Natural killer cell (primary cell): Measurements from ENCODE around the gene TMEM138. TPM values are rescaled to one million over a fixed set of nuclear protein-coding genes. Genes with fewer than 3 reads are reported as not detected.

Experiments
- ATAC-seq, 3 donors: fragments of 150-1000 bp in 2 of 3; fragments of 200-7000 bp in 1 of 3; cut with Tn5 transposase; 1 replicate in 1 of 3; 2 replicates in 2 of 3; pipeline ENCODE4 v1.10.0; 2021; ENCODE audit warnings: mild to moderate bottlenecking in 2 of 3, moderate library complexity in 2 of 3
- DNase-seq, 2 donors: peaks; one replicate each; pipeline versions ENCODE4 v3.0.0 to v3.0.0-alpha.2; 2013 to 2021; ENCODE audit warnings: mixed read lengths in 1 of 2
- H3K27ac ChIP-seq: one replicate; pipeline ENCODE4 v1.5.1; 2013; ENCODE audit warnings: mild to moderate bottlenecking, low read length
- H3K27me3 ChIP-seq: one replicate; pipeline ENCODE4 v1.6.1; 2013; ENCODE audit warnings: low read length; ENCODE audit not compliant: control insufficient read depth, insufficient read depth
- H3K36me3 ChIP-seq: one replicate; pipeline ENCODE4 v1.6.1; 2013; ENCODE audit warnings: low read length; ENCODE audit not compliant: control insufficient read depth, insufficient read depth
- H3K4me1 ChIP-seq: one replicate; pipeline ENCODE4 v1.6.1; 2013; ENCODE audit warnings: low read length; ENCODE audit not compliant: control insufficient read depth, insufficient read depth
- H3K4me3 ChIP-seq: one replicate; pipeline ENCODE4 v1.5.1; 2013; ENCODE audit warnings: low read length
- H3K9me3 ChIP-seq: one replicate; pipeline ENCODE4 v1.6.1; 2013; ENCODE audit warnings: low read length; ENCODE audit not compliant: control insufficient read depth, insufficient read depth
- H3K27ac Mint-ChIP-seq, 2 donors: one replicate each; pipeline ENCODE4 v1.8.0; 2022; ENCODE audit warnings: mild to moderate bottlenecking in 2 of 2, mixed read lengths in 2 of 2, moderate library complexity in 1 of 2
- H3K27me3 Mint-ChIP-seq, 2 donors: one replicate each; pipeline ENCODE4 v1.8.0; 2022; ENCODE audit warnings: low read depth in 2 of 2, mixed read lengths in 2 of 2
- H3K36me3 Mint-ChIP-seq: one replicate; pipeline ENCODE4 v1.8.0; 2022; ENCODE audit warnings: mixed read lengths
- H3K4me1 Mint-ChIP-seq, 2 donors: one replicate each; pipeline ENCODE4 v1.8.0; 2022; ENCODE audit warnings: mixed read lengths in 2 of 2
- H3K4me3 Mint-ChIP-seq: one replicate; pipeline ENCODE4 v1.8.0; 2022; ENCODE audit warnings: mild to moderate bottlenecking, moderate library complexity, mixed read lengths
- H3K9me3 Mint-ChIP-seq, 2 donors: one replicate each; pipeline ENCODE4 v1.8.0; 2022; ENCODE audit warnings: mixed read lengths in 2 of 2
- CTCF ChIP-seq: fragments of 200-600 bp; IDR thresholded peaks from one replicate; pipeline ENCODE4 v1.8.0; 2022; ENCODE audit warnings: antibody characterized with exemption
- WGBS: methylation state at CpG from one replicate; pipeline ENCODE4 v1.1.7; 2013; ENCODE audit warnings: missing lambda C conversion rate; ENCODE audit not compliant: insufficient coverage; 5-methylcytosine and 5-hydroxymethylcytosine counted together
- intact Hi-C: fragments of 100-400 bp; cut with micrococcal nuclease; formaldehyde crosslinking; loops from one replicate; pipeline ENCODE4 v1.14.2; 2022
- total RNA-seq, 4 donors: library from RNA; stranded (reverse); fragments of 120-200 nt in 1 of 4; gene quantifications; one replicate each; pipeline versions ENCODE4 v1.2.3 to v1.2.4, GENCODE V29; 2013 to 2022

The TMEM138 gene
- total RNA-seq, 3 donors from 2014 or later (not counting 1 experiment from before 2014, with no cell fraction given) = 63.8 to 75.9 (median 66.5) TPM

GRCh38 chr11:61413496-61413895 is 51.3 kb downstream of the TMEM138 start:
- no peak for TF ChIP-seq CTCF
- no peak overlapping the region for H3K4me3 Mint-ChIP-seq

GRCh38 chr11:61414547-61414946 is 52.4 kb downstream of the TMEM138 start:
- ATAC-seq (no peak), DNase-seq (no peak)
- Mint-ChIP-seq H3K4me1 (peaks cover 24 to 28% of the 10 kb centered on the region in 2 donors), H3K36me3 (peaks cover 30% of the 10 kb centered on the region), H3K9me3 (no peaks in the 10 kb centered on the region), H3K27me3 (no peaks in the 10 kb centered on the region), H3K4me3 (no peak overlapping the region), H3K27ac (peak overlapping the region; percentile 13 to 62)
- Histone ChIP-seq H3K27ac (no peak overlapping the region), H3K9me3 (no peaks in the 10 kb centered on the region), H3K36me3 (peaks cover 95% of the 10 kb centered on the region), H3K27me3 (no peaks in the 10 kb centered on the region), H3K4me1 (no peaks in the 10 kb centered on the region), H3K4me3 (no peak overlapping the region)
- WGBS = 62% methylated on average over 2 of the region's 2 CpGs
- intact Hi-C loops = no loop called here
- TF ChIP-seq CTCF = no peak

More at GRCh38 chr11:61413496-61413895, 51.3 kb downstream of the TMEM138 start:
- DNase-seq (no peak), ATAC-seq (no peak)
- peak overlapping the region in 1 of 2 donors; percentile 50 for H3K27ac Mint-ChIP-seq
- H3K9me3 Mint-ChIP-seq = no peaks in the 10 kb centered on the region
- Histone ChIP-seq H3K4me1 (no peaks in the 10 kb centered on the region), H3K9me3 (no peaks in the 10 kb centered on the region), H3K4me3 (no peak overlapping the region), H3K27me3 (no peaks in the 10 kb centered on the region), H3K27ac (no peak overlapping the region), H3K36me3 (peaks cover 92% of the 10 kb centered on the region)
- no peaks in the 10 kb centered on the region for H3K27me3 Mint-ChIP-seq
- H3K36me3 Mint-ChIP-seq = peaks cover 27% of the 10 kb centered on the region
- intact Hi-C loops = no loop called here
- WGBS = 97% methylated on average over 3 of the region's 3 CpGs
- peaks cover 24 to 28% of the 10 kb centered on the region in 2 donors for H3K4me1 Mint-ChIP-seq

- H3K27me3 Mint-ChIP-seq = no peaks in the 10 kb centered on the region
- peaks cover 38% of the 10 kb centered on the region for H3K36me3 Mint-ChIP-seq
- peaks cover 31 to 35% of the 10 kb centered on the region in 2 donors for H3K4me1 Mint-ChIP-seq
These were observed 53.2 kb downstream of the TMEM138 start for GRCh38 chr11:61415381-61415780.

More at GRCh38 chr11:61415381-61415780, 53.2 kb downstream of the TMEM138 start:
- Histone ChIP-seq H3K4me1 (no peaks in the 10 kb centered on the region), H3K9me3 (no peaks in the 10 kb centered on the region), H3K27me3 (no peaks in the 10 kb centered on the region), H3K27ac (no peak overlapping the region), H3K4me3 (no peak overlapping the region), H3K36me3 (peaks cover 95% of the 10 kb centered on the region)
- WGBS = 98% methylated on average over 5 of the region's 6 CpGs
- Mint-ChIP-seq H3K4me3 (no peak overlapping the region), H3K9me3 (no peaks in the 10 kb centered on the region), H3K27ac (peak overlapping the region in 1 of 2 donors; percentile 62)
- no peak for DNase-seq
- ATAC-seq = no peak
- intact Hi-C loops = no loop called here
- no peak for TF ChIP-seq CTCF
